Mesothelial cell of epicardium (in vitro differentiated cells): ENCODE results near the gene FLAD1. TPM values are rescaled to one million over a fixed set of nuclear protein-coding genes. Genes with fewer than 3 reads are reported as not detected.

Experiments
- DNase-seq, 2 experiments: peaks; one replicate each; pipeline ENCODE4 v3.0.0; 2021; ENCODE audit warnings: low spot score in 2 of 2; ENCODE audit not compliant: unreplicated experiment in 2 of 2
- H3K27ac Mint-ChIP-seq: 2 replicates; pipeline ENCODE4 v1.8.0; 2021; ENCODE audit warnings: mixed read lengths
- H3K27me3 Mint-ChIP-seq: 2 replicates; pipeline ENCODE4 v1.8.0; 2021; ENCODE audit warnings: low read depth, mixed read lengths
- H3K36me3 Mint-ChIP-seq: 2 replicates; pipeline ENCODE4 v1.8.0; 2021; ENCODE audit warnings: mixed read lengths
- H3K4me1 Mint-ChIP-seq: 2 replicates; pipeline ENCODE4 v1.8.0; 2021; ENCODE audit warnings: mixed read lengths
- H3K4me3 Mint-ChIP-seq: 2 replicates; pipeline ENCODE4 v1.8.0; 2021; ENCODE audit warnings: mild to moderate bottlenecking, moderate library complexity, mixed read lengths
- H3K9me3 Mint-ChIP-seq: 2 replicates; pipeline ENCODE4 v1.8.0; 2021; ENCODE audit warnings: mixed read lengths
- CTCF ChIP-seq: fragments of 200-600 bp; sonication (generic); IDR thresholded peaks from one replicate; pipeline ENCODE4 v1.5.0; 2021; ENCODE audit warnings: antibody characterized with exemption; ENCODE audit not compliant: unreplicated experiment
- total RNA-seq: library from RNA; stranded (reverse); gene quantifications from 3 replicates; pipeline ENCODE4 v1.2.1, GENCODE V29; 2021

Gene FLAD1
- total RNA-seq, 1 donor from 2014 or later, result 48.3 TPM

GRCh38 chr1:155000726-155001424 is 17.7 kb downstream of the FLAD1 start:
- H3K4me1 Mint-ChIP-seq, result peaks cover 27% of the 10 kb centered on the region
- no peak for TF ChIP-seq CTCF
- DNase-seq, result peak; percentile 59 to 82
- no peaks in the 10 kb centered on the region for H3K36me3 Mint-ChIP-seq
- H3K27ac Mint-ChIP-seq, result peak overlapping the region; percentile 94
- no peaks in the 10 kb centered on the region for H3K9me3 Mint-ChIP-seq
- H3K4me3 Mint-ChIP-seq, result peak overlapping the region; percentile 90
- H3K27me3 Mint-ChIP-seq, result no peaks in the 10 kb centered on the region

- TF ChIP-seq CTCF, result no peak
- no peaks in the 10 kb centered on the region for H3K27me3 Mint-ChIP-seq
- DNase-seq, result no peak
- peaks cover 27% of the 10 kb centered on the region for H3K4me1 Mint-ChIP-seq
- H3K27ac Mint-ChIP-seq, result peak overlapping the region; percentile 90
- no peaks in the 10 kb centered on the region for H3K9me3 Mint-ChIP-seq
- H3K36me3 Mint-ChIP-seq, result no peaks in the 10 kb centered on the region
- H3K4me3 Mint-ChIP-seq, result peak overlapping the region; percentile 90
Measured at GRCh38 chr1:155001425-155001674, 18.2 kb downstream of the FLAD1 start.

- peaks cover 27% of the 10 kb centered on the region for H3K4me1 Mint-ChIP-seq
- H3K4me3 Mint-ChIP-seq, result peak overlapping the region; percentile 90
- no peak for TF ChIP-seq CTCF
- peak; percentile 98 to 99 for DNase-seq
- peak overlapping the region; percentile 92 for H3K27ac Mint-ChIP-seq
- H3K9me3 Mint-ChIP-seq, result no peaks in the 10 kb centered on the region
- no peaks in the 10 kb centered on the region for H3K36me3 Mint-ChIP-seq
- H3K27me3 Mint-ChIP-seq, result no peaks in the 10 kb centered on the region
Measured at GRCh38 chr1:155001675-155002463, 18.7 kb downstream of the FLAD1 start.

- peak within 1 kb of the TSS; percentile 96 for H3K4me3 Mint-ChIP-seq
- no peaks in the 10 kb centered on the region for H3K9me3 Mint-ChIP-seq
- no peak for DNase-seq
- peak within 1 kb of the TSS; percentile 92 for H3K27ac Mint-ChIP-seq
- H3K27me3 Mint-ChIP-seq, result no peaks in the 10 kb centered on the region
- peaks cover 27% of the 10 kb centered on the region for H3K4me1 Mint-ChIP-seq
- no peak for TF ChIP-seq CTCF
- no peaks in the 10 kb centered on the region for H3K36me3 Mint-ChIP-seq
Measured at GRCh38 chr1:155002464-155003226, 19.5 kb downstream of the FLAD1 start, which contains the start of gene ZBTB7B. TSS of gene ZBTB7B (plus strand) at chr1:155002802. CDS start at chr1:155014661, 11,859 bp downstream.

GRCh38 chr1:155003227-155003765 is 20.2 kb downstream of the FLAD1 start:
- Mint-ChIP-seq H3K36me3 (no peaks in the 10 kb centered on the region), H3K4me1 (peaks cover 25% of the 10 kb centered on the region), H3K27me3 (no peaks in the 10 kb centered on the region), H3K9me3 (no peaks in the 10 kb centered on the region), H3K27ac (peak overlapping the region; percentile 92), H3K4me3 (peak overlapping the region; percentile 96)
- TF ChIP-seq CTCF, result no peak
- DNase-seq, result peak in 1 of 2 experiments; percentile 57
